GM18505 (cell line): ENCODE measurements around the gene LGALSL.

ENCODE experiments used
- ATAC-seq: cut with Tn5 transposase; IDR thresholded peaks from one replicate; pipeline ENCODE4 v1.9.1; 2021; ENCODE audit not compliant: unreplicated experiment
- POLR2A ChIP-seq: IDR thresholded peaks from 4 replicates; pipeline ENCODE4 v1.6.1; 2011; ENCODE audit warnings: borderline replicate concordance; ENCODE audit not compliant: insufficient read depth, insufficient read length; ENCODE audit errors: extremely low read depth

Gene LGALSL

GRCh38 chr2:64504774-64505720 lies 51.1 kb downstream of the LGALSL start:
- no peak for ATAC-seq
- no peak for TF ChIP-seq POLR2A

- no peak for ATAC-seq
- no peak for TF ChIP-seq POLR2A
Measured at GRCh38 chr2:64506686-64507085, 52.7 kb downstream of the LGALSL start.
